ENCODE results near the gene LSG1.
"Not testable (repeated sequence)": the region's sequence is repeated elsewhere in the genome, so short reads cannot be mapped to it uniquely, and the experiment has no call there.

Gene LSG1

GRCh38 chr3:194654443-194654842 lies 17.5 kb downstream of the LSG1 start:
- no peak for DNase-seq (ENCODE audit: low spot score)

GRCh38 chr3:194647747-194648146 lies 24.2 kb downstream of the LSG1 start:
- DNase-seq (ENCODE audit: low spot score) = no peak

DNA sequence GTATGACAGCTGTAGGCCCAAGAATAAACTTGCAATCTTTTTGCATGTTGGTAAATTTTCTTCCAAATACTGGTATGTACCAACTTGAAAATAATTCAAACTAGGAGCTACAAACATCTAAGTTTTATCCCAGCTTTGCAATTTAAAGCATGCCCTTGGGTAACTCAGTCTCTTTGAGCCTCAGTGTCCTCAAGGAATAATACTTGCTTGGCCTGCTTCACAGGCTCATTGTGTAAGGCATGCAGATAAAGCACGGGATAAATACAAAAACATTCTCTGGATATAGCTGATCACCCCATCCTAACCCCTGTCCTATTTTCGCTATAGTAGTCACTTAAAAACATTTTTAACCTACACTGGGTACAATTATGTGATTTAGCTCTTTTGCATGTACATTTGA lies 29.2 kb downstream of the LSG1 start:
- no peak for DNase-seq (ENCODE audit: low spot score)

- DNase-seq (ENCODE audit: low spot score) = no peak
These were observed 31.2 kb downstream of the LSG1 start for GRCh38 chr3:194640829-194641228.

GRCh38 chr3:194638991-194639605 lies 32.9 kb downstream of the LSG1 start:
- DNase-seq (ENCODE audit: low spot score) = no peak

GRCh38 chr3:194637541-194638400 lies 34.2 kb downstream of the LSG1 start:
- no peak for DNase-seq (ENCODE audit: low spot score)

GRCh38 chr3:194637066-194637465 lies 34.9 kb downstream of the LSG1 start:
- DNase-seq (ENCODE audit: low spot score) = no peak

DNA sequence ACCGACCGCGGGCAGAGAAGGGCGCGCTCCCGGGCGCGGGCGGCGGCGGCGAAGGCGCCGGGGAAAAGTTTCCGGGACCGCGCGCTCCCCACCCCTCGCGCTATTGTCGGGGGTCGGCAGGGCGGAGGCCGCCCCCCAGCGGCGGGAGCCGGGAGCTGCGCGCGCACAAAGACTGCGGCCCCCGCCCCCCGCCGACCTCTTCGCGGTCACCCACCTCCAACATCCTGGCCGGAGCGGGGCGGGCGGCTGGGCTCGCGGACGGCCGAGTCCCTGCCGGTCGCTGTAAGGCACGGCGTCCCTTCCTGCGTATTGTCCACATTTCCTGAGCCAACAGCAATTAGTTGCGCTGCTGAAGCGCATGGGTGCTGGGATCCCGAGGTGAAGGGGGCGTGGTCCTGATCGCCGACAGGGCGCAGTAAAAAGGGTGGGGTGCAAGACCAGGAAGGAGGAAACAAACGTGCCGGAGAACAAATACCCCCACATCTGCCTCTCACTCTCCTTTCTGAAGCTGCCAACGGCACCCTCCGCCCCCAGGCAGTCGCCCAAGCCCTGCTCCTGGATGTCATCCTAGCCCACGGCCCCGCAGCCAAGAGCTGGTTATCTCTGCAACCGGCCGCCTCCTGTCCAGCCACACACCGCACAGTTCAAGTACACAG lies 38.5 kb downstream of the LSG1 start, which contains the start of gene TMEM44:
Gene TMEM44 (minus strand): TSS at position 71 of the 656 bp plus-strand sequence. CDS start 204 bp downstream, outside the sequence.
- DNase-seq (ENCODE audit: low spot score) = peak; percentile 96

- no peak for DNase-seq (ENCODE audit: low spot score)
These were observed 39.1 kb downstream of the LSG1 start for GRCh38 chr3:194632809-194633348.

- no peak for DNase-seq (ENCODE audit: low spot score)
These were observed 39.7 kb downstream of the LSG1 start for GRCh38 chr3:194632226-194632808.

GRCh38 chr3:194631696-194632095 lies 40.3 kb downstream of the LSG1 start:
- no peak for DNase-seq (ENCODE audit: low spot score)

- not testable (repeated sequence) for DNase-seq (ENCODE audit: low spot score)
These were observed 41.3 kb downstream of the LSG1 start for GRCh38 chr3:194630681-194631080.

DNA sequence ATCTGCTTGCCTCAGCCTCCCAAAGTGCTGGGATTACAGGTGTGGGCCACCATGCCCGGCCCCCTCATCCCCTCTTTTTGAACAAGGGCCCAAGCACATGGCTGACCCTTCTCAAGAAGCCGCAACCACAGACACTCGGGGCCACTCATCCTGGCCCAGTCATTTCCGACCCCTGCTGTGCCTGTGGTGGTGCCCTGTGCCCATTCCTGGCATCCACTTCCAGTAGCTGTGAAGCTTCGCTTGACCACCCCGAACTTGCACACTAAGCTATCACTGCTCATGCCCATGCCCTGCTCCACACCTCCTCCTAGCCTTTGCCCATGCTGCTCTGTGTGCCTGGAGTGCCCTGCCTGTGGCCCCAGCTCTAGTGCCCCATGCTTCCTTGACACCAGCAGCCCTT lies 47.0 kb downstream of the LSG1 start:
- no peak for DNase-seq (ENCODE audit: low spot score)

DNA sequence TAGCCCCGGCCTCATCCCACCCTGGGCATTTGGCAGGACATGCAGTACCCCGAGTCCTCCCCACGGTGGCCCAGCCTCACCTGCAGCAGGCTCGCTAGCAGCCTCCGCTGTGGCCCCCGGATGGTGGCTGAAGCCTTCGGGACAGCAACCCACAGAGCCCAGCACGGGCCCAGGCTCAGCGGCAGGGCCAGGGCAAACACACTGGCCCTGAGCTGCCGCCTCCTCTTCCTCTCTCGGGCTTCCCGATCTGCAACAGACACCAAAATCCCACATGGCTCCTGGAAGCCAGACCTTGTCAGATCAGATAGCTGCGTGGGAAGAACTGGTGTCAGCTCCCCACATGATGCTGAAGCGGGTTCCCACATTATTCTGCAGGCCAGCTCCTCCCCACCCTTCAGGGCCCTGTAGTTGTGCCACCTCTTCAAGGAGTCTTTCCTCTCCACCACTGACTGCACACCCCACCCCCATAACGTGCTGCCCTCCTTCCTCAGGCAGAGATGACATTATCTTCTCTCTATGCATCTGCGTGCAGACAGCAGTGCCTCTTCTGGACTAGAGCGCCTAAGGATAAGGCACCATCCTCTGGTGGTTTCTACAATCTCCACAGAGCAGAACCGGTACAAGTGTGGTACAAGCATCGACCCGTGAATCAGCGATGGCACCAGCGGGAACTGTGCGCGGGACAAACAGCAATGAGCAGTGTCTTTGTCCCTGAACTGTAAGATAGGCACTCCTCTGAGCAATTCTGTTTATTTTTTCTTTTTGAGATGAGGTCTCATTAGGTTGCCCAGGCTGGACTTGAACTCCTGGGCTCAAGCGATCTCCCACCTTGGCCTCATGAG lies 48.3 kb downstream of the LSG1 start:
- no peak for DNase-seq (ENCODE audit: low spot score)

- no peak for DNase-seq (ENCODE audit: low spot score)
These were observed 49.2 kb downstream of the LSG1 start for GRCh38 chr3:194622621-194623340.

- no peak for DNase-seq (ENCODE audit: low spot score)
These were observed 50.0 kb downstream of the LSG1 start for GRCh38 chr3:194621947-194622346.

DNA sequence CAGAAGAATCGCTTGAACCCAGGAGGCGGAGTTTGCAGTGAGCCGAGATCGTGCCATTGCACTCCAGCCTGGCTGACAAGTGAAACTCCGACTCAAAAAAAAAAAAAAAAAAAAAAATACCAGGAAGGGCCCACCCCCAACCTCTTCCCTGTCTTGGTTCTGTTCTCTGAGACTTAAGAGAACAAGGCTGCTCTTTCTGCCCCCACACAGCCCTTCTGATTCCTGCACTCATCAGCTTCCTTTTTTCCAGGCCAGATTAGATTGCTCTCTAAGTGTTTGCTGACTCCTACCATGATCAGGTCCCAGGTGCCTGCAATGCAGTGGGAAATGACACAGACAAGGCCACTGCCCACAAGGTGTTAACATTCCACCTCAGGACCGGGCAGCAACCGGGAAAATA lies 51.8 kb downstream of the LSG1 start:
- DNase-seq (ENCODE audit: low spot score) = no peak

GRCh38 chr3:194619741-194620140 lies 52.2 kb downstream of the LSG1 start:
- no peak for DNase-seq (ENCODE audit: low spot score)

DNA sequence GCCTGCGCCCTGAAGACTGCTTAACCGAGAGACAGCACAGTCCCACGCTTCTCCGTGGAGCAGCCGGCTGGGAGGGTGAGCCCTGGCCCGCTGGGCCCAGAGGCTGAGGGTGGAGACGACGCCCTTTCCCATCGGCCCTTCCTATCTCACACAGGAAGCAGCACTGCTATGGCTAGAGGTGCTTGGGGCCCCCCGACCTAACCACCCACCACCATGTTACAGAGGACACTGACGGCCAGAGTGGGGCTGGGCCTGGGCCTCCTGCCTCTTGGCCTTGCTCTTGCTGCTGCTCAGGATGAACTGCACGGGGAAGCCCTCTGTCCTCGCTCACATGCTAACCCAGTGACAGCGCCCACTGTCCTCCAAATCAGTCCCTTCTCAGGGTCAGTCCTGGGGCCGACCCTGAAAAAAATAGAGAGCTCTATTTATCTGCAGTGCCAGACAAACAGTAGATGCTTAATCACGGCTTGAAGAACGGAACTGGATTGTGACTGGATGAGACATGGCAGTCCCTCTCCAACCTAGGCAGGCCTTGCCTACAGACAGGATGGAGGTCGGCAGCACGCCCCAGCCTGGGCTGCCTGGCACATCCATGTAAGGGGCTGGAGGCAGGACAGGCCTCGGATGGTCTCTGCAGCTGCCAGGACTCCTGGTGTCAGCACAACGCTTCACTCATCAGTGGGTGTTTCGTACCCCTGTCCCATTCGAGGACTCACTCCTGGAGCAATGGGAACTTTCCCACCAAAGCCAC lies 53.0 kb downstream of the LSG1 start:
- no peak for DNase-seq (ENCODE audit: low spot score)

DNA sequence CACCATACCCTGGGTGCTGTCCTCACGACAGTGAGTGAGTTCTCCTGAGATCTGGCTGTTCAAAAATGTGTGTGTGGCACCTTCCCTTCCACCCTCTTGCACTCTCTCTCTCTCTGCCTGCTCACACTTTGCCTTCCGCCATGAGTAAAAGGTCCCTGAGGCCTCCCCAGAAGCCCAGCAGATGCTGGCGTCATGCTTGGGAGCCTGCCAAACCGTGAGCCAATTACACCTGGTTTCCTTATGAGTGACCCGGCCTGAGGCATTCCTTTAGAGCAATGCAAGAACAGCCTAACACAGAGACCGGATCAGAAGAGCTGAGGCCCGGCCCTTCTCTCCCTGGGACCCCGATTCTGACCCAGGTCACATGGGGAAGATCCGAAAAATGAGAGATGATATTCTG lies 54.2 kb downstream of the LSG1 start:
- DNase-seq (ENCODE audit: low spot score) = no peak
